ENCODE results near the gene ANK3.

The ANK3 gene

DNA sequence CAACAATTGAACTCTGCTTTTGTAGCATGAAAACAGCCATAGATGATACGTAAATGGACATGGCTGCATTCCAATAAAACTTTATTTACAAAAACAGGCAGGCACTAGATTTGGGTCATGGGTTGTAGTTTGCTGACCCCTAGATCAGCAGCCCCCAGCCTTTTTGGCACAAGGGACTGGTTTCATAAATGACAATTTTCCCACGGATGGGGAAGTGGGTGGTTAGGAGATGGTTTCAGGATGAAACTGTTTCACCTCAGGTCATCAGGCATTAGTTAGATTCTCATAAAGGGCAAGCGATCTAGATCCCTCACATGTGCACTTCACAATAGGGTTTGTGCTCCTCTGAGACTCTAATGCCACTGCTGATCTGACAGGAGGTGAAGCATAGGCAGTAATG, 16.5 kb upstream of the ANK3 start:
- no peak for DNase-seq (ENCODE audit: low spot score)
- CTCF ChIA-PET = no interaction called here
- no peak overlapping the region for H3K27ac ChIP-seq
- POLR2A ChIA-PET (ENCODE audit: low non-redundant PET) = no interaction called here
- TF ChIP-seq, protein P1, sequence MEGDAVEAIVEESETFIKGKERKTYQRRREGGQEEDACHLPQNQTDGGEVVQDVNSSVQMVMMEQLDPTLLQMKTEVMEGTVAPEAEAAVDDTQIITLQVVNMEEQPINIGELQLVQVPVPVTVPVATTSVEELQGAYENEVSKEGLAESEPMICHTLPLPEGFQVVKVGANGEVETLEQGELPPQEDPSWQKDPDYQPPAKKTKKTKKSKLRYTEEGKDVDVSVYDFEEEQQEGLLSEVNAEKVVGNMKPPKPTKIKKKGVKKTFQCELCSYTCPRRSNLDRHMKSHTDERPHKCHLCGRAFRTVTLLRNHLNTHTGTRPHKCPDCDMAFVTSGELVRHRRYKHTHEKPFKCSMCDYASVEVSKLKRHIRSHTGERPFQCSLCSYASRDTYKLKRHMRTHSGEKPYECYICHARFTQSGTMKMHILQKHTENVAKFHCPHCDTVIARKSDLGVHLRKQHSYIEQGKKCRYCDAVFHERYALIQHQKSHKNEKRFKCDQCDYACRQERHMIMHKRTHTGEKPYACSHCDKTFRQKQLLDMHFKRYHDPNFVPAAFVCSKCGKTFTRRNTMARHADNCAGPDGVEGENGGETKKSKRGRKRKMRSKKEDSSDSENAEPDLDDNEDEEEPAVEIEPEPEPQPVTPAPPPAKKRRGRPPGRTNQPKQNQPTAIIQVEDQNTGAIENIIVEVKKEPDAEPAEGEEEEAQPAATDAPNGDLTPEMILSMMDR (conservative IDR thresholded peaks at IDR 0.05; ENCODE audit: low read depth) = no peak

DNA sequence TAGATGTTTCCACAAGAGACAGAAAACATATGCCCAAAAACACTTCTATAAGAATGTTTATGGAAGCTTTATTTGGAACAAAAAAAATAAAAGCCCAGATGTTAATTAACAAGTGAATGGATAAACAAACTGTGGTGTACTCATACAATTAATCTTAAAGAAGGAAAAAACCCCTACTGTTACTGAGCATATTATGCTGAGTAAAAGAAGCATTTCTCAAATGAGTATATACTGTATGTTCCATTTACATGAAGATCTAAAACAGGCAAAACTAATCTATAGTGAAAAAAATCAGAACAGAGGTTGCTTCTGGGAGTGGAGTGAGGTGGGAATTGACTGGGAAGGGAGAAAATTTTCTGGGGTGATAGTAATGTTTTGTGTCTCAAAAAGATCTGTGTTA, 15.5 kb upstream of the ANK3 start:
- TF ChIP-seq, protein P1 (conservative IDR thresholded peaks at IDR 0.05; ENCODE audit: low read depth) = no peak
- DNase-seq (ENCODE audit: low spot score) = no peak
- ChIA-PET CTCF (interaction anchor here (0.6 kb wide), 1 partner anchor 43 kb away, joined by 3 read pairs; no protein-coding TSS in a partner anchor), POLR2A (ENCODE audit: low non-redundant PET) (no interaction called here)
- no peak overlapping the region for H3K27ac ChIP-seq

DNA sequence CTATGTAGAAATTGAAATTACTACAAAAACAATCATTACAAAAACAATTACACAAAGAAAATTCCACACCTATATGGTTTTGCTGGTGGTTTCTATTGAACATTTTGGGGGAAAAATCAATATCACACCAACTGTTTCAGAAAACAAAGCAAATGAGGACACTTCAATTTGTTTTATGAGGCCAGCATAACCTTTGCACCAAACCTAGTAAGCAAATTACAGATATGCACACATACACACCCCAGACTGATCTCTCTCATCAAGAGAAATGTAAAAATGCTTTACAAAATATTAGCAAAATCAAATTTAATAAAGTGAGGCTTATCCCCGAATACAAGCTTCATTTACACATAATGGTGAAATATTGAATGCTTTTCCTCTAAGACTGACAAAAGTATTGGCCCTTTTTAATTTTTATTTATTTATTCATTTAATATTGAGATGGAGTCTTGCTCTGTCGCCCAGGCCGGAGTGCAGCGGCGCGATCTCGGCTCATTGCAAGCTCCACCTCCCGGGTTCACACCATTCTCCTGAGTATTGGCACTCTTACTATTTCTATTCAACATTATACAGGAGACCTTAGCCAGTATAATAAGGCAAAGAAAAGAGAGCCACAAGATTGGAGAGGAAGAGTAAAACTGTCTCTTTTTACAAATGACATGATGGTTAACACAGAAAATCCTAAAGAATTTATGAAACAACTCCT, 13.6 kb upstream of the ANK3 start:
- CTCF ChIA-PET = no interaction called here
- H3K27ac ChIP-seq = no peak overlapping the region
- TF ChIP-seq, protein P1 (conservative IDR thresholded peaks at IDR 0.05; ENCODE audit: low read depth) = no peak
- no peak for DNase-seq (ENCODE audit: low spot score)
- POLR2A ChIA-PET (ENCODE audit: low non-redundant PET) = no interaction called here

DNA sequence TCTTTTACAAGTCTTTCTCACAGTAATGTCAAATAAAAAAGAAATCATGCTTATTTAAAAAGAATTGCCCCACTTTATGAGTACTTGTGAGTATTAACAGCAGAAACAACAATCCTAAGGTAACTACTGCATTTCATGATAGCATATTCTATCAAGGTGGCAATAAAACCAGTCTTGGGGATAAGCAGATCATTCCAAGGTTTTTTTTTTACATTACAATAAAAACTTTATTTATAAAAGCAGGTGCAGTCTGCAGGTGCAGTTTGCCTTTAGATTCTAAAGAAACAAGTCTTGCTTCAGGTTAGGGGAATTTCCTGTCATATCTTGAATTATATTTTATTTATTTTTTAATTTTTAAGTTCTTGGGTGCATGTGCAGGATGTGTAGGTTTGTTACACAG, 10.7 kb upstream of the ANK3 start:
- H3K27ac ChIP-seq = no peak overlapping the region
- no peak for DNase-seq (ENCODE audit: low spot score)
- ChIA-PET POLR2A (ENCODE audit: low non-redundant PET) (no interaction called here), CTCF (no interaction called here)
- TF ChIP-seq, protein P1 (conservative IDR thresholded peaks at IDR 0.05; ENCODE audit: low read depth) = no peak

DNA sequence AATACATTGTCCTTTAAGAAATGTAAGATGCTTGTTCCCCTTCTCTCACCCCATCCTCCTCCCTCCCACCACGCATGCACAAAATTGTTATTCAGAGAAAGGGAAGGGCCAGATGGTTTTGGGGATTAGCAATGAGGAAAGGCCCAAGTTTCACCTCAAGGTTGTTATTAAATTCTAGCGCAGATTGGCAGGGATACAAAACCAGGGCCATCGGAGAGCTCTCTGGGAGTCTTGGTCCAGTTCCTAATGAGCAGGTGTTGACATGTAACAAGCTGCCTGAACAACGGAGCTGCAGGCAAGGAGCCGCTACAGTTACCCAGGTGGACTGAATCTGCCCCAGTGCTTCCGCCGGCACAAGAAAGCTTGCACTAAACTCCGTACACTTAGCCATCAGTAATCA, 9.7 kb upstream of the ANK3 start:
- TF ChIP-seq, protein P1 (conservative IDR thresholded peaks at IDR 0.05; ENCODE audit: low read depth) = no peak
- peak overlapping the region; percentile 55 for H3K27ac ChIP-seq
- ChIA-PET POLR2A (ENCODE audit: low non-redundant PET) (no interaction called here), CTCF (interaction anchor here (0.6 kb wide), 1 partner anchor 368 kb away, joined by 3 read pairs; no protein-coding TSS in a partner anchor)
- DNase-seq (ENCODE audit: low spot score) = peak; percentile 7

DNA sequence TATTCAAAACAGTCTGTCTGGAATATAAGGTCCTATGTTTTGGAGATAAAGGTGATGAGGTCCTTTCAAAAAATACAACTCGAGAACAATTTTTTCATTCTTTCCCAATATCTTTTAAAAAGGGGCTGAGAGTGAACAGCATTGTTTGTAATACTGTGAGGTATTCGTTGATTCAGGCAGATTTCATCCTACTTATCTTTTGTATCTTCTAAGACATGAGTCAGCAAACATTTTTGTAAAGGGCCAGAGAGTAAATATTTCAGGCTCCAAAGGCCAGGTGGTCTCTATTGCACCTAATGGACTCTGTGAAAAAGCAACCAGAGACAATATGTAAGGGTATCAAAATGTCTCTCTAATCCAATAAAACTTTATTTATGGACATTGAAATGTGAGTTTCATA, 8.1 kb upstream of the ANK3 start:
- POLR2A ChIA-PET (ENCODE audit: low non-redundant PET) = no interaction called here
- CTCF ChIA-PET = no interaction called here
- H3K27ac ChIP-seq = no peak overlapping the region
- no peak for DNase-seq (ENCODE audit: low spot score)
- TF ChIP-seq, protein P1 (conservative IDR thresholded peaks at IDR 0.05; ENCODE audit: low read depth) = no peak

All from RWPE1 (cell line).